22Rv1 (cell line): ENCODE results near the gene ACOX1.

Experiments used
- H3K27ac ChIP-seq: fragments of 450-650 bp; 2 replicates; pipeline ENCODE4 v1.5.1; 2017
- CTCF ChIP-seq: fragments of 450-650 bp; IDR thresholded peaks from 2 replicates; pipeline ENCODE4 v1.5.1; 2017; ENCODE audit warnings: mild to moderate bottlenecking
- ZFX ChIP-seq: fragments of 450-650 bp; IDR thresholded peaks from 2 replicates; pipeline ENCODE4 v1.6.1; 2017; ENCODE audit warnings: antibody characterized with exemption, borderline replicate concordance

The ACOX1 gene

GRCh38 chr17:76000755-76001521 is 22.0 kb upstream of the ACOX1 start, which contains the start of gene CDK3:
TSS of gene CDK3 (plus strand) at chr17:76000855. CDS start at chr17:76001426, 571 bp downstream.
- H3K27ac ChIP-seq, result 0 out of 2 replicates have a peak within 1 kb of the TSS, but pooled peaks have one; percentile 13
- TF ChIP-seq CTCF, result peak; percentile 69
- TF ChIP-seq ZFX, result no peak

GRCh38 chr17:76000016-76000754 is 21.2 kb upstream of the ACOX1 start:
- 0 out of 2 replicates have a peak overlapping the region, but pooled peaks have one; percentile 13 for H3K27ac ChIP-seq
- TF ChIP-seq CTCF (peak; percentile 97), ZFX (no peak)

- H3K27ac ChIP-seq, result 0 out of 2 replicates have a peak overlapping the region, but pooled peaks have one; percentile 3
- TF ChIP-seq ZFX (no peak), CTCF (no peak)
These were observed 19.4 kb upstream of the ACOX1 start for GRCh38 chr17:75998327-75998795.

- H3K27ac ChIP-seq, result no peak overlapping the region
- TF ChIP-seq ZFX (no peak), CTCF (no peak)
These were observed 18.0 kb upstream of the ACOX1 start for GRCh38 chr17:75996665-75997590.

- TF ChIP-seq CTCF, result no peak
- no peak for TF ChIP-seq ZFX
- H3K27ac ChIP-seq, result no peak overlapping the region
These were observed 16.5 kb upstream of the ACOX1 start for GRCh38 chr17:75995385-75995925.

GRCh38 chr17:75994802-75995370 is 15.9 kb upstream of the ACOX1 start:
- H3K27ac ChIP-seq, result no peak overlapping the region
- no peak for TF ChIP-seq ZFX
- TF ChIP-seq CTCF, result no peak
